H1 (cell line): ENCODE results near the gene CSNK2A3. TPM values are rescaled to one million over a fixed set of nuclear protein-coding genes. Genes with fewer than 3 reads are reported as not detected.

Experiments
- CTCF ChIP-seq, 3 experiments: IDR thresholded peaks; 1 replicate in 2 of 3; 2 replicates in 1 of 3; pipeline versions ENCODE4 v1.5.1 to v1.6.1; 2011; ENCODE audit warnings: low read length in 3 of 3, mild to moderate bottlenecking in 3 of 3, inconsistent platforms in 2 of 3, low read depth in 1 of 3, moderate library complexity in 1 of 3; ENCODE audit not compliant: insufficient read depth in 1 of 3; ENCODE audit errors: control extremely low read depth in 1 of 3
- E2F6 ChIP-seq: IDR thresholded peaks from 2 replicates; pipeline ENCODE4 v1.6.1; 2012; ENCODE audit warnings: inconsistent platforms
- RBBP5 ChIP-seq: IDR thresholded peaks from 2 replicates; pipeline ENCODE4 v1.7.1; 2012; ENCODE audit warnings: low read depth, mild to moderate bottlenecking, inconsistent platforms, low read length, moderate library complexity, borderline replicate concordance
- SP1 ChIP-seq: IDR thresholded peaks from 2 replicates; pipeline ENCODE4 v1.6.1; 2011; ENCODE audit warnings: low read depth, low read length
- polyA plus RNA-seq, 7 experiments: library from polyadenylated mRNA; depleted of rRNA in 3 of 7; stranded (reverse) in 5 of 7; unstranded in 2 of 7; fragments of >200 nt in 5 of 7; fragments of 200-250 nt in 2 of 7; gene quantifications; 1 replicate in 5 of 7; 2 replicates in 1 of 7; 4 replicates in 1 of 7; pipeline versions ENCODE4 v1.2.1 to v1.2.3, GENCODE V29; 2011 to 2013; ENCODE audit warnings: missing spikeins in 2 of 7, mixed read lengths in 2 of 7
- total RNA-seq: library from RNA; stranded (reverse); fragmentation: NEBNext Ultra II Directional; extraction: Animal tissue kit (Norgen Biotek cat#: 25700); gene quantifications from 2 replicates; pipeline ENCODE4 v1.2.1, GENCODE V29; 2021
- TF ChIP-seq, protein P1 (sequence below): fragments of 300-600 bp; sonication (generic); IDR thresholded peaks from 2 replicates; pipeline ENCODE4 v1.7.1; 2012; ENCODE audit warnings: low read length, moderate library complexity, mild to moderate bottlenecking, inconsistent platforms; ENCODE audit not compliant: insufficient replicate concordance

The CSNK2A3 gene
- total and polyA plus RNA-seq, 2 of the 8 experiments (the other 6 are each of a cell fraction or from before 2014, with no cell fraction given) = 0.69 to 1.0 TPM

- TF ChIP-seq, protein P1, sequence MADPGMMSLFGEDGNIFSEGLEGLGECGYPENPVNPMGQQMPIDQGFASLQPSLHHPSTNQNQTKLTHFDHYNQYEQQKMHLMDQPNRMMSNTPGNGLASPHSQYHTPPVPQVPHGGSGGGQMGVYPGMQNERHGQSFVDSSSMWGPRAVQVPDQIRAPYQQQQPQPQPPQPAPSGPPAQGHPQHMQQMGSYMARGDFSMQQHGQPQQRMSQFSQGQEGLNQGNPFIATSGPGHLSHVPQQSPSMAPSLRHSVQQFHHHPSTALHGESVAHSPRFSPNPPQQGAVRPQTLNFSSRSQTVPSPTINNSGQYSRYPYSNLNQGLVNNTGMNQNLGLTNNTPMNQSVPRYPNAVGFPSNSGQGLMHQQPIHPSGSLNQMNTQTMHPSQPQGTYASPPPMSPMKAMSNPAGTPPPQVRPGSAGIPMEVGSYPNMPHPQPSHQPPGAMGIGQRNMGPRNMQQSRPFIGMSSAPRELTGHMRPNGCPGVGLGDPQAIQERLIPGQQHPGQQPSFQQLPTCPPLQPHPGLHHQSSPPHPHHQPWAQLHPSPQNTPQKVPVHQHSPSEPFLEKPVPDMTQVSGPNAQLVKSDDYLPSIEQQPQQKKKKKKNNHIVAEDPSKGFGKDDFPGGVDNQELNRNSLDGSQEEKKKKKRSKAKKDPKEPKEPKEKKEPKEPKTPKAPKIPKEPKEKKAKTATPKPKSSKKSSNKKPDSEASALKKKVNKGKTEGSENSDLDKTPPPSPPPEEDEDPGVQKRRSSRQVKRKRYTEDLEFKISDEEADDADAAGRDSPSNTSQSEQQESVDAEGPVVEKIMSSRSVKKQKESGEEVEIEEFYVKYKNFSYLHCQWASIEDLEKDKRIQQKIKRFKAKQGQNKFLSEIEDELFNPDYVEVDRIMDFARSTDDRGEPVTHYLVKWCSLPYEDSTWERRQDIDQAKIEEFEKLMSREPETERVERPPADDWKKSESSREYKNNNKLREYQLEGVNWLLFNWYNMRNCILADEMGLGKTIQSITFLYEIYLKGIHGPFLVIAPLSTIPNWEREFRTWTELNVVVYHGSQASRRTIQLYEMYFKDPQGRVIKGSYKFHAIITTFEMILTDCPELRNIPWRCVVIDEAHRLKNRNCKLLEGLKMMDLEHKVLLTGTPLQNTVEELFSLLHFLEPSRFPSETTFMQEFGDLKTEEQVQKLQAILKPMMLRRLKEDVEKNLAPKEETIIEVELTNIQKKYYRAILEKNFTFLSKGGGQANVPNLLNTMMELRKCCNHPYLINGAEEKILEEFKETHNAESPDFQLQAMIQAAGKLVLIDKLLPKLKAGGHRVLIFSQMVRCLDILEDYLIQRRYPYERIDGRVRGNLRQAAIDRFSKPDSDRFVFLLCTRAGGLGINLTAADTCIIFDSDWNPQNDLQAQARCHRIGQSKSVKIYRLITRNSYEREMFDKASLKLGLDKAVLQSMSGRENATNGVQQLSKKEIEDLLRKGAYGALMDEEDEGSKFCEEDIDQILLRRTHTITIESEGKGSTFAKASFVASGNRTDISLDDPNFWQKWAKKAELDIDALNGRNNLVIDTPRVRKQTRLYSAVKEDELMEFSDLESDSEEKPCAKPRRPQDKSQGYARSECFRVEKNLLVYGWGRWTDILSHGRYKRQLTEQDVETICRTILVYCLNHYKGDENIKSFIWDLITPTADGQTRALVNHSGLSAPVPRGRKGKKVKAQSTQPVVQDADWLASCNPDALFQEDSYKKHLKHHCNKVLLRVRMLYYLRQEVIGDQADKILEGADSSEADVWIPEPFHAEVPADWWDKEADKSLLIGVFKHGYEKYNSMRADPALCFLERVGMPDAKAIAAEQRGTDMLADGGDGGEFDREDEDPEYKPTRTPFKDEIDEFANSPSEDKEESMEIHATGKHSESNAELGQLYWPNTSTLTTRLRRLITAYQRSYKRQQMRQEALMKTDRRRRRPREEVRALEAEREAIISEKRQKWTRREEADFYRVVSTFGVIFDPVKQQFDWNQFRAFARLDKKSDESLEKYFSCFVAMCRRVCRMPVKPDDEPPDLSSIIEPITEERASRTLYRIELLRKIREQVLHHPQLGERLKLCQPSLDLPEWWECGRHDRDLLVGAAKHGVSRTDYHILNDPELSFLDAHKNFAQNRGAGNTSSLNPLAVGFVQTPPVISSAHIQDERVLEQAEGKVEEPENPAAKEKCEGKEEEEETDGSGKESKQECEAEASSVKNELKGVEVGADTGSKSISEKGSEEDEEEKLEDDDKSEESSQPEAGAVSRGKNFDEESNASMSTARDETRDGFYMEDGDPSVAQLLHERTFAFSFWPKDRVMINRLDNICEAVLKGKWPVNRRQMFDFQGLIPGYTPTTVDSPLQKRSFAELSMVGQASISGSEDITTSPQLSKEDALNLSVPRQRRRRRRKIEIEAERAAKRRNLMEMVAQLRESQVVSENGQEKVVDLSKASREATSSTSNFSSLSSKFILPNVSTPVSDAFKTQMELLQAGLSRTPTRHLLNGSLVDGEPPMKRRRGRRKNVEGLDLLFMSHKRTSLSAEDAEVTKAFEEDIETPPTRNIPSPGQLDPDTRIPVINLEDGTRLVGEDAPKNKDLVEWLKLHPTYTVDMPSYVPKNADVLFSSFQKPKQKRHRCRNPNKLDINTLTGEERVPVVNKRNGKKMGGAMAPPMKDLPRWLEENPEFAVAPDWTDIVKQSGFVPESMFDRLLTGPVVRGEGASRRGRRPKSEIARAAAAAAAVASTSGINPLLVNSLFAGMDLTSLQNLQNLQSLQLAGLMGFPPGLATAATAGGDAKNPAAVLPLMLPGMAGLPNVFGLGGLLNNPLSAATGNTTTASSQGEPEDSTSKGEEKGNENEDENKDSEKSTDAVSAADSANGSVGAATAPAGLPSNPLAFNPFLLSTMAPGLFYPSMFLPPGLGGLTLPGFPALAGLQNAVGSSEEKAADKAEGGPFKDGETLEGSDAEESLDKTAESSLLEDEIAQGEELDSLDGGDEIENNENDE = no peak
- TF ChIP-seq E2F6 = no peak
- TF ChIP-seq RBBP5 = no peak
- no peak for TF ChIP-seq SP1
- no peak for TF ChIP-seq CTCF (IDR thresholded peaks at IDR 0.05; ENCODE audit: control extremely low read depth in 1 of 3, insufficient read depth in 1 of 3, low read depth in 1 of 3, low read length in 3 of 3)
Observed at GRCh38 chr11:11304550-11304949, 48.5 kb downstream of the CSNK2A3 start (continued).
